ENCODE data around the gene ATM. TPM values are rescaled to one million over a fixed set of nuclear protein-coding genes. Genes with fewer than 3 reads are reported as not detected.
A peak's percentile ranks its signal among the peaks of the same experiment; 100 is the strongest.
"Not testable (repeated sequence)": the region's sequence is repeated elsewhere in the genome, so short reads cannot be mapped to it uniquely, and the experiment has no call there.

Gene ATM
- total and polyA plus RNA-seq, 7 experiments from 2014 or later: 84.7 to 879 (median 439) TPM

- Histone ChIP-seq H3K4me3 (ENCODE audit: low read length) (no peak overlapping the region), H3K27me3 (ENCODE audit: control insufficient read depth in 2 of 2, insufficient read depth in 2 of 2, low read length in 2 of 2) (no peaks in the 10 kb centered on the region), H3K9me3 (ENCODE audit: control insufficient read depth in 2 of 3, low read length in 3 of 3) (no peaks in the 10 kb centered on the region), H3K27ac (ENCODE audit: low read depth, low read length) (no peak overlapping the region), H3K36me3 (ENCODE audit: control insufficient read depth in 2 of 3, insufficient read depth in 3 of 3, low read length in 3 of 3) (peaks cover 9 to 38% (median 12%) of the 10 kb centered on the region in 3 experiments), H3K4me1 (ENCODE audit: control insufficient read depth in 2 of 2, insufficient read depth in 2 of 2, low read length in 2 of 2) (no peaks in the 10 kb centered on the region)
- peaks cover 0 to 79% (median 62%) of the 10 kb centered on the region in 5 donors for H3K36me3 Mint-ChIP-seq
- ATAC-seq: no peak
- peaks cover 0 to 15% (median 2%) of the 10 kb centered on the region in 11 donors for H3K9me3 Mint-ChIP-seq
- DNase-seq: no peak
- H3K4me1 Mint-ChIP-seq: peaks cover 0 to 9% (median 0%) of the 10 kb centered on the region in 7 donors
- CTCF ChIA-PET: interaction anchor here (0.8 kb wide), 1 partner anchor 67 kb away, joined by 5 read pairs; no protein-coding TSS in a partner anchor
- H3K27ac Mint-ChIP-seq: peak overlapping the region in 3 of 9 donors; percentile 21 to 62 (median 38)
- no peaks in the 10 kb centered on the region for H3K27me3 Mint-ChIP-seq
- intact Hi-C loops (cut with micrococcal nuclease): no loop called here
- POLR2A ChIA-PET: no interaction called here
- H3K4me3 Mint-ChIP-seq: no peak overlapping the region
These were observed 145.3 kb downstream of the ATM start for GRCh38 chr11:108368134-108368533.

GRCh38 chr11:108369064-108369463 is 146.2 kb downstream of the ATM start:
- H3K4me1 Mint-ChIP-seq: peaks cover 0 to 9% (median 0%) of the 10 kb centered on the region in 7 donors
- Histone ChIP-seq H3K27ac (ENCODE audit: low read depth, low read length) (no peak overlapping the region), H3K36me3 (ENCODE audit: control insufficient read depth in 2 of 3, insufficient read depth in 3 of 3, low read length in 3 of 3) (peaks cover 9 to 33% (median 12%) of the 10 kb centered on the region in 3 experiments), H3K9me3 (ENCODE audit: control insufficient read depth in 2 of 3, low read length in 3 of 3) (no peaks in the 10 kb centered on the region), H3K27me3 (ENCODE audit: control insufficient read depth in 2 of 2, insufficient read depth in 2 of 2, low read length in 2 of 2) (no peaks in the 10 kb centered on the region), H3K4me1 (ENCODE audit: control insufficient read depth in 2 of 2, insufficient read depth in 2 of 2, low read length in 2 of 2) (no peaks in the 10 kb centered on the region), H3K4me3 (ENCODE audit: low read length) (no peak overlapping the region)
- H3K36me3 Mint-ChIP-seq: peaks cover 0 to 73% (median 56%) of the 10 kb centered on the region in 5 donors
- intact Hi-C loops (cut with micrococcal nuclease): no loop called here
- peaks cover 0 to 20% (median 4%) of the 10 kb centered on the region in 11 donors for H3K9me3 Mint-ChIP-seq
- no peaks in the 10 kb centered on the region for H3K27me3 Mint-ChIP-seq
- ATAC-seq: no peak
- H3K4me3 Mint-ChIP-seq: no peak overlapping the region
- peak overlapping the region in 3 of 9 donors; percentile 9 to 65 (median 58) for H3K27ac Mint-ChIP-seq
- DNase-seq: no peak
- POLR2A ChIA-PET: no interaction called here
- CTCF ChIA-PET: no interaction called here

- Histone ChIP-seq H3K27ac (ENCODE audit: low read depth, low read length) (no peak overlapping the region), H3K4me1 (ENCODE audit: control insufficient read depth in 2 of 2, insufficient read depth in 2 of 2, low read length in 2 of 2) (no peaks in the 10 kb centered on the region), H3K27me3 (ENCODE audit: control insufficient read depth in 2 of 2, insufficient read depth in 2 of 2, low read length in 2 of 2) (no peaks in the 10 kb centered on the region), H3K4me3 (ENCODE audit: low read length) (no peak overlapping the region), H3K9me3 (ENCODE audit: control insufficient read depth in 2 of 3, low read length in 3 of 3) (no peaks in the 10 kb centered on the region), H3K36me3 (ENCODE audit: control insufficient read depth in 2 of 3, insufficient read depth in 3 of 3, low read length in 3 of 3) (peaks cover 4 to 20% (median 8%) of the 10 kb centered on the region in 3 experiments)
- intact Hi-C loops (cut with micrococcal nuclease): no loop called here
- Mint-ChIP-seq H3K27ac (peak overlapping the region in 3 of 9 donors; percentile 9 to 77 (median 9)), H3K4me1 (no peaks in the 10 kb centered on the region), H3K36me3 (peaks cover 0 to 61% (median 44%) of the 10 kb centered on the region in 5 donors), H3K4me3 (no peak overlapping the region), H3K27me3 (peaks cover 0 to 1% (median 0%) of the 10 kb centered on the region in 5 donors), H3K9me3 (peaks cover 0 to 27% (median 5%) of the 10 kb centered on the region in 11 donors)
- DNase-seq (no peak), ATAC-seq (no peak)
- ChIA-PET POLR2A (no interaction called here), CTCF (interaction anchor here (0.6 kb wide), 1 partner anchor 155 kb away, joined by 4 read pairs; no protein-coding TSS in a partner anchor)
These were observed 147.4 kb downstream of the ATM start for GRCh38 chr11:108370315-108370714.

GRCh38 chr11:108370990-108371389 is 148.1 kb downstream of the ATM start:
- Histone ChIP-seq H3K27ac (ENCODE audit: low read depth, low read length) (no peak overlapping the region), H3K4me1 (ENCODE audit: control insufficient read depth in 2 of 2, insufficient read depth in 2 of 2, low read length in 2 of 2) (no peaks in the 10 kb centered on the region), H3K27me3 (ENCODE audit: control insufficient read depth in 2 of 2, insufficient read depth in 2 of 2, low read length in 2 of 2) (no peaks in the 10 kb centered on the region), H3K9me3 (ENCODE audit: control insufficient read depth in 2 of 3, low read length in 3 of 3) (no peaks in the 10 kb centered on the region), H3K4me3 (ENCODE audit: low read length) (no peak overlapping the region), H3K36me3 (ENCODE audit: control insufficient read depth in 2 of 3, insufficient read depth in 3 of 3, low read length in 3 of 3) (peaks cover 4 to 14% (median 8%) of the 10 kb centered on the region in 3 experiments)
- Mint-ChIP-seq H3K27ac (peak overlapping the region in 2 of 9 donors; percentile 9), H3K27me3 (peaks cover 0 to 1% (median 0%) of the 10 kb centered on the region in 5 donors), H3K9me3 (peaks cover 0 to 27% (median 5%) of the 10 kb centered on the region in 11 donors), H3K4me3 (no peak overlapping the region), H3K36me3 (peaks cover 0 to 57% (median 39%) of the 10 kb centered on the region in 5 donors), H3K4me1 (no peaks in the 10 kb centered on the region)
- intact Hi-C loops (cut with micrococcal nuclease): no loop called here
- ChIA-PET CTCF (no interaction called here), POLR2A (no interaction called here)
- DNase-seq (no peak), ATAC-seq (no peak)

- H3K4me3 ChIP-seq (ENCODE audit: low read length); H3K4me3 Mint-ChIP-seq; H3K36me3 ChIP-seq (ENCODE audit: control insufficient read depth in 2 of 3, insufficient read depth in 3 of 3, low read length in 3 of 3); H3K27me3 ChIP-seq (ENCODE audit: control insufficient read depth in 2 of 2, insufficient read depth in 2 of 2, low read length in 2 of 2); DNase-seq; CTCF ChIA-PET; H3K4me1 Mint-ChIP-seq; H3K27me3 Mint-ChIP-seq; H3K9me3 ChIP-seq (ENCODE audit: control insufficient read depth in 2 of 3, low read length in 3 of 3); ATAC-seq; H3K27ac ChIP-seq (ENCODE audit: low read depth, low read length); intact Hi-C loops (cut with micrococcal nuclease); H3K4me1 ChIP-seq (ENCODE audit: control insufficient read depth in 2 of 2, insufficient read depth in 2 of 2, low read length in 2 of 2): not testable (repeated sequence)
- Mint-ChIP-seq H3K27ac (peak overlapping the region in 1 of 9 donors; percentile 28), H3K36me3 (peaks cover 0 to 39% (median 25%) of the 10 kb centered on the region in 5 donors), H3K9me3 (peaks cover 0 to 27% (median 5%) of the 10 kb centered on the region in 11 donors)
- POLR2A ChIA-PET: interaction anchor here (0.7 kb wide), 2 partner anchors 123 to 157 kb away, joined by 3 read pairs; no protein-coding TSS in a partner anchor
These were observed 150.6 kb downstream of the ATM start for GRCh38 chr11:108373505-108373904.

GRCh38 chr11:108388576-108388975 is 165.7 kb downstream of the ATM start:
- ChIA-PET CTCF (no interaction called here), POLR2A (no interaction called here)
- Histone ChIP-seq H3K4me1 (ENCODE audit: control insufficient read depth in 2 of 2, insufficient read depth in 2 of 2, low read length in 2 of 2) (no peaks in the 10 kb centered on the region), H3K27me3 (ENCODE audit: control insufficient read depth in 2 of 2, insufficient read depth in 2 of 2, low read length in 2 of 2) (no peaks in the 10 kb centered on the region), H3K9me3 (ENCODE audit: control insufficient read depth in 2 of 3, low read length in 3 of 3) (no peaks in the 10 kb centered on the region), H3K27ac (ENCODE audit: low read depth, low read length) (no peak overlapping the region), H3K4me3 (ENCODE audit: low read length) (no peak overlapping the region), H3K36me3 (ENCODE audit: control insufficient read depth in 2 of 3, insufficient read depth in 3 of 3, low read length in 3 of 3) (no peaks in the 10 kb centered on the region)
- H3K27ac Mint-ChIP-seq: no peak overlapping the region
- H3K9me3 Mint-ChIP-seq: peaks cover 0 to 1% (median 0%) of the 10 kb centered on the region in 11 donors
- intact Hi-C loops (cut with micrococcal nuclease): no loop called here
- peaks cover 0 to 1% (median 0%) of the 10 kb centered on the region in 5 donors for H3K27me3 Mint-ChIP-seq
- H3K36me3 Mint-ChIP-seq: peaks cover 0 to 8% (median 0%) of the 10 kb centered on the region in 5 donors
- H3K4me1 Mint-ChIP-seq: no peaks in the 10 kb centered on the region
- no peak overlapping the region for H3K4me3 Mint-ChIP-seq
- DNase-seq (no peak), ATAC-seq (no peak)

- H3K27ac Mint-ChIP-seq: no peak overlapping the region
- Histone ChIP-seq H3K9me3 (ENCODE audit: control insufficient read depth in 2 of 3, low read length in 3 of 3) (no peaks in the 10 kb centered on the region), H3K4me3 (ENCODE audit: low read length) (no peak overlapping the region), H3K36me3 (ENCODE audit: control insufficient read depth in 2 of 3, insufficient read depth in 3 of 3, low read length in 3 of 3) (no peaks in the 10 kb centered on the region), H3K27ac (ENCODE audit: low read depth, low read length) (no peak overlapping the region), H3K27me3 (ENCODE audit: control insufficient read depth in 2 of 2, insufficient read depth in 2 of 2, low read length in 2 of 2) (no peaks in the 10 kb centered on the region), H3K4me1 (ENCODE audit: control insufficient read depth in 2 of 2, insufficient read depth in 2 of 2, low read length in 2 of 2) (no peaks in the 10 kb centered on the region)
- H3K36me3 Mint-ChIP-seq: peaks cover 0 to 8% (median 0%) of the 10 kb centered on the region in 5 donors
- intact Hi-C loops (cut with micrococcal nuclease): no loop called here
- DNase-seq (no peak), ATAC-seq (no peak)
- H3K9me3 Mint-ChIP-seq: no peaks in the 10 kb centered on the region
- ChIA-PET POLR2A (no interaction called here), CTCF (no interaction called here)
- no peak overlapping the region for H3K4me3 Mint-ChIP-seq
- no peaks in the 10 kb centered on the region for H3K27me3 Mint-ChIP-seq
- no peaks in the 10 kb centered on the region for H3K4me1 Mint-ChIP-seq
These were observed 169.5 kb downstream of the ATM start for GRCh38 chr11:108392353-108392752.
